G401 (cell line): ENCODE data around the gene DNAH17. TPM values are rescaled to one million over a fixed set of nuclear protein-coding genes. Genes with fewer than 3 reads are reported as not detected.

Experiments
- DNase-seq: peaks from one replicate; pipeline ENCODE4 v3.0.0-alpha.2; 2015; ENCODE audit warnings: low spot score
- in situ Hi-C: cut with HindIII; loops from 2 replicates; pipeline ENCODE4 v1.10.0; 2016; ENCODE audit warnings: low sequenced_read_pairs, mixed read lengths
- total RNA-seq: library from RNA; depleted of rRNA; stranded (reverse); fragments of >200 nt; shearing (Covaris generic); gene quantifications from 2 replicates; pipeline ENCODE4 v1.2.3, GENCODE V29; 2014

The DNAH17 gene
- total RNA-seq, 1 experiment from 2014 or later = not detected

DNA sequence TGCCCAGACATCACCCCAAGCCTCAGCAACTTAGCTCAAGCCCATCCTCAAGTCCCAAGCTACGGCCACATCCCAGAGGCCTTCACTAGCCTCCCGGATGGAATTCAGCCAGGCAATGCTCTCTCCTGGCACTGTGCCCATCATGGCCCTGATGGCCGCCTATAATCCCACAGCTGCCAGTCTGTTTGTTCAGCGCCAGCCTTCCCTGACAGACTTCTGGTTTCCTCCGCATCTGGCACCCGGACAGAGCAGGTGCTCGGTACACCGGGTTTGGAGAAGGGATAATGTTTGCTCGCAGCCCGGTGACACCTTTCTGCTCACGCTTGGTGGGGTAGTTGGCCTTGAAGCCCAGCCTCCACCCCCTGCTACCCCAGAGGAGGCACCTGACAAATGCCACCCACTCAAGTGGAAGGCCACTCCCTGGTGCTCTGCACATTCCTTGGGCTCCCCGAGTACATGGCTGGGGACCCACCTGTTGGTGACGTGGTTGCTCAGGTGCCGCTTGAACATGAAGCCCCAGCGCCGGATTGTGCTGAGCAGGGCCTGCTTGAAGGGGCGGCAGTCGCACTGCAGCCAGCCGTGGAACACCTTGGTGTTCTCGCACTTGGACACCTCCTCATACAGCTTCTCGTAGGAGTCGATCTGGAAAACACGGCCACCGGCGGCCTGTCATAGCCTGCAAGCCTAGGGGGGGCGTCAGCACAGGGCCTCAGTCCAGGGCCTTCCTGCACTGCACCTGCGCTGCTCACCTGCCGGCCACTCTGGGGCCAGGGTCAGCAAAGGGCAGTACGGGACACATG is 47.1 kb downstream of the DNAH17 start:
- DNase-seq = peak; percentile 8
- in situ Hi-C loops = no loop called here

DNA sequence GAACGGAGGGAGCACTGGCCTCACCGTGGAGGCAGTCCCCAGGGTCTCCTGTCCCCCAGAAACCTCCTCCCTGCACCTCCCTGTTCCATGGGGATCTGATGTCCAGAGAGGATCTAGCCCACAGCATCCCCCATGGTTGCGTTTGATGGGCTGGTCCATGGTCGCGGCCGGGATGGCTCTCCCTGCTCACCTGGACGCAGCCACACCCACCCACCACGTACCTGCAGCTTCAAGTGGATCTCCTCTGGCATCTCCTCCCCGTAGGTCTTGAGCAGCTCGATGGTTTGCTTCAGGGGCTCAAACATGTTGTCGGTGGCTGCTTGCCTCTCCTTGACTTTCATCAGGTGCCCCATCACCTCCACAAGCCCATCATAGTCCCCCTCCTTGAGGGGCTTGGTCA is 47.9 kb downstream of the DNAH17 start:
- in situ Hi-C loops = no loop called here

DNA sequence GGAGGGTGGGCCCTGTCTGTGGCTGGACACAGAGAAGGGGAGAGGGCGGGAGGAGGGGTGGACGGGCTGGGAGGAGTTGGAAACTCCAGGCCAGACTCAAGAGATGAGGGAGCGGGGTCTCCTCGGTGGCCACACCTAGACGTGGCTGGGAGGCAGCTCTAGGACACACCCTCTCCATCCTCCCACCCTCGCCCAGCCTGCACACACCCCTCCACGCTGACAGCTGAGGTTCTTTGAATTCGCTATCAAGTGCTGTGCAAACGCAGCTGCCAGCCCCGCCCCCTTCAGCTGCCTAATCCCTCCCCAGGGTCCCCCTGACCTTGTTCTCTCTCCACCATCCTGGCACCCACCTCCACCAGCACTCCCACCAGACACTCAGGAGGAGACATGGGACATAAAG is 48.7 kb downstream of the DNAH17 start:
- no peak for DNase-seq
- in situ Hi-C loops = no loop called here

More for the DNA sequence above, 47.9 kb downstream of the DNAH17 start:
- no peak for DNase-seq

DNA sequence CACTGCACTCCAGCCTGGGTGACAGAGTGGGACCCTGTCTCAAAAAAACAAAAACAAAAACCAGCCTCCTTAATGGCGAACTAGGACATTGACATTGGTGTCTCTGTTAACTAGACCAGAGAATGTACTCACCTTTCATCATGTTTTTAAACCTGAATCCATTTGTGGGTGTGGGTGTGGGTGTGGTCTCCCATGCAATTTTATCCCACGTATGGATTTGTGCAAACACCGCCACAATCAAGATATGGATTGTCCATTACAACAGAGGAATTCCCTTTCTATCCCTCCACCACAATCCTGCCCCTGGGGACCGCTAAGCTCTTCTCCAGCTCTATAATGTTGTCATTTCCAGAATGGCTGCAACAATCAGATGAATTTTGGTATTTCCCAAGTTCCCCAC is 49.9 kb downstream of the DNAH17 start:
- DNase-seq = no peak
- in situ Hi-C loops = no loop called here

DNA sequence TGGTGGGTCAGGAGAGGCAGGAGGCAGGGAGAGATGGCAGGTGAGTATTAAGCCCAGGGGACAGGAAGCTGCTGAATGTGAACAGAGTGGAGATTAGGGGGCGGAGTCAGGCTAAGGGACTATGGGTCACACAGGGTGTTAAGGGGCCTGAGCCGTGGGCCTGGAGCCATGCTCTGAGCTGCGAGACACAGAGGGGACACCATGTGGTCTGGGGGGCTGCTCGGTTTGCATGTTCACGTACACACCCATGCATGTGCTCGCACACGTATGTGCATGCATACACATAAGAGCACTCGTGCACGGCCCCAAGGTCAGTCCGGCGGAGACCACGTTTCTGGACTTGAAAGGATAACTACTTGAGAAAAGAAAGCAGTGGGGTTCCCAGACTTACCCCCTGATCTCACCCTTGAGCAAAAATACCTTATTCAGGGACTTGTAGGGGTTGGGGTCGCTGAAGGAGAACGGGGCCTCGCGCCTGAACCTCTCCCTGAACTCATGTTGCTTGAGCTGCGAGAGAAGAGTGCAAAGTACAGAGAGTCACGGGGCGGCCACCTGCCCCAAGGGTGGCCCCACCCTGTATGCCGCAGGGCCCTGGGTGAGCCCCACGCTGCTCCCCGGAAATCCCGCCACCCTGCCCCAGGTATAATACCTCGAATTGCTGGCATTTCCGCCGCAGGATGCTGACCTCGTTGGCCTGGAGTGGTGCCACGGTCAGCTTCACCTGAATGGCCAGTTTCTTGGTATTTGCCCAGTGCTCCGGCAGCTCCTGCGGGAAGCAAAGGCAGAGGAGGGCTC is 50.8 kb downstream of the DNAH17 start:
- in situ Hi-C loops = no loop called here
- no peak for DNase-seq

DNA sequence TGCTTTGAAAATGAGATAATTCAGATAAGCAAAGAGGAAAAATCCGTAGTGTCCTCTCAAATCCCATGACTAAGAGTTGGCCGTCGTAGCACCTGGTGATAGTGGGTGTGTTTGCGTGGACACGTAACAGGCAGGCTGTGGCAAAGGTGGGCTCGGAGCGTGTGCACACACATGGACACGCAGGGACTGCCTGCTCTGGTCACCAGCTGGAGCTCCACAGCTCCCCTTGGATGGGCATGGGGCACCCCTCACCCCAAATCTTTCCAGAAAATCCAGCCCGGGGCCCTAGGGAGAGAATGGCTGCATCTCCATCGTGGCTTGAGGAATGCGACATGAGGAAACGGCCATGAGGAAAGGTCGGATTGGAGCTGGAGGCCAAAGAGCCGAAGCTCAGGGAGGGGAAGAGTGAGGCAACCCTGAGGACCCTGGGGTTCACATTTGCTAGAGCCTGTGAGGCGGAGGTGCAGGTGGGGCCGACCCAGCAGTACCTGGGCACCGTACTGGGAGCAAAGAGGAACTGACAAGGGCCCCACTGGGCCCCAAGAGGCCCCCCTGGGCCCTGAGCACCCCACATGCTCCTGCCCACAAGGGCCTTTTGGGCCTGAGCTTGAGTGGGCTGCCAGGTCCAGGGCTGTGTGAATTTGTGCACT is 51.6 kb downstream of the DNAH17 start:
- no peak for DNase-seq
- in situ Hi-C loops = no loop called here

DNA sequence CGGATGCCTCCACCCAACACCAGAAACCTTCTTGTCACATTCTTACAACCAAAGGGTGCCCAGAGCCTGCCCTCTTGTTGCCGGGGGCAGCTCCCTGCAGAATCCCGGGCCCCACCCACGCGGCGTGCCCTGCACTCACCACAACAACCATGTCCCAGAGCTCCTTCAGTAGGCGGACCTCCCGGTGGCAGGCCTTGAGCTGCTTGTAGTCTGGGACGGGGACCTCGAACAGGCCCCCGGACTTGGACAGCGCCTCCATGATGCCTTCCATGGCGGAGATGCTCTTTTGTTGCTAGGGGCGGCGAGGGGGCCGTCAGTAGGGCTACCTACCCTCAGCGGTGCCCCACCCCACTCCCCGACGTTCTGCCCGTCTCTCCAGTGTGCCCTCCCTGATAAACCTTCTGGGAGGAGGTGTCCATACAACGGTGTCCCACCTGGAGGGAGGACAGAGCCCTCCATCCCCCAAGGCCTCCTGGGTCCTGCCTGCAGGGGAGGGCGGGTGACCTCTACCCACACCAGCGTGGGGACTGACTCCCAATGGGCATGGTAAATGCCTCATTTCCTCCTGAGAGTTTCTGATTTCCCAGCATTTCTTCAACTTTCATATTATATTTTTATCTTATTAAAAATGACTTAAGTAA is 52.2 kb downstream of the DNAH17 start:
- in situ Hi-C loops = no loop called here
- no peak for DNase-seq

DNA sequence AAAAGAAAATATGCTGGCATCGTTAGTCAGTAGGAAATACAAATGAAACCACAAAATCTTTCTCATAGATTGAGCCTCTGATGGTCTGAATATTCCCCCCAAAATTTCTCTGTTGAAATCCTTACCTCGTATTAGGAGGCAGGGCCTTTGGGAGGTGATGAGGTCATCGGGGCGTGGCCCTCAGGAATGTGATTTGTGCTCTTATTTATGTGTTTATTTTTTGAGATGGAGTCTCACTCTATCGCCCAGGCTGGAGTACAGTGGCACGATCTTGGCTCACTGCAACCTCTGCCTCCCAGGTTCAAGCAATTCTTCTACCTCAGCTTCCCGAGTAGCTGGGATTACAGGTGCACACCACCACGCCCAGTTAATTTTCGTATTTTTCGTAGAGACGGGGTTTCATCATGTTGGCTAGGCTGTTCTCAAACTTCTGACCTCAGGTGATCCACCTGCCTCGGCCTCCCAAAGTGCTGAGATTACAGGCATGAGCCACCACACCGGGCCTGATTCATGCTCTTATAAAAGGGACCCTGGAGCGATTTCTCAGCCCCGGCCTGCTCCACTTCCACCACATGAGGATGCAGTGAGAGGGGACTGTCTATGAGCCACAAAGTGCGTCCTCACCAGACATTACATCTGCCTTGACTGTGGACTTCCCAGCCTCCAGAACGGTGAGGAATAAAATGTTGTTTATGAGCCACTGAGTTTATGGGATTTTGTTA is 53.1 kb downstream of the DNAH17 start:
- in situ Hi-C loops = no loop called here
- no peak for DNase-seq

DNA sequence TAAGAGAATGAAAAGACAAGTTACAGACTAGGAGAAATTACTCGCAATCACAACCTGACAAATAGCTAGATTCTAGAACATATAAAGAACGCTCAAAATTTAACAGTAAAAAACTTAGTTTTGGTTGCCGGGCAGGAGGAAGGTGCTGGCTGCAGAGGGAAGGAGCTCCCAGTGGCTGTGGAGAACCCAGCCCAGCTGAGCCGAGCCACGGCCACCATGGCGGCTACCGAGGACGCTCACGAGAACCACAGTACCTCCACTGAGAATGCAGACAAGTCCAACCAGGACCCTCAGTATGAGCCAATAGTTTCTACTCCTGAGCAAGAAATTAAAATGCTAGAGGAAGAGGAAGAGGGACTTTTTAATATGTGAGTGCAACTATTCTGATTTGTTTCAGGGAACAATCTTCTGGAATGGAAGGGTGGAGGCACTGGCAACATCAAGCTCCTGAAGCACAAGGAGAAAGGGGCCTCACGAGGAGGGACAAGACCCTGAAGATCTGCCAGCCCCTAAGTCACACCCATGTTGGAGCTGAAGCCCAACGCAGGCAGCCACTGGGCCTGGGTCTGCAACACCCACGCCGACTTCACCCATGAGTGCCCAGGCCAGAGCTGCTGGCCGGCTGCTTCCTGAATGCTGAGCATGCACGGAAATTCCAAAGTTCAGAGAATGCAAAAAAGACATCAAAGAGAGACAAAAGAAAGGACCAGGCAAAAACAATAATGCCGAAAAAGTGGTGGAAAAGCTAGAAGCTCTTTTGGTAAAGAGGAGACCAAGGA is 55.0 kb downstream of the DNAH17 start:
- in situ Hi-C loops = no loop called here
- DNase-seq = no peak

DNA sequence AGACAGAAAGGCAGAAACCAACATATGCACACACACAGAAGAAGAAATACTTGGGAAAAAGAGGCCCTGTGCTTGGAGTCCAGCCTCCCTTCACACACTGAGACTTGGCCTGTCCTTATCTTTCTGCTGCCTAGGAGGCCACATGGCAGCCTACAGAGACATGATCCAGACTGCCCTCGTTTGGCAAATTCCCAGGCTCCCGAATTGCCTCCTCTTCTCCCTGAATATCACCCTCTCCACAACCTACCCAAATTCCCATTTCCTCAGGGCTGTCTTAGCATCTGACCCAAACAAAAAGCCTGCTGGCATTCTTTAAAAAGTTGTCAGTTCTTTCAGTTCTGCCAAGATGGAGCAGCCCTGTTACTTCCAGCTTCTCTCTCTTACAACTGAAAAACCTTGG is 59.8 kb downstream of the DNAH17 start:
- in situ Hi-C loops = no loop called here
- DNase-seq = no peak

DNA sequence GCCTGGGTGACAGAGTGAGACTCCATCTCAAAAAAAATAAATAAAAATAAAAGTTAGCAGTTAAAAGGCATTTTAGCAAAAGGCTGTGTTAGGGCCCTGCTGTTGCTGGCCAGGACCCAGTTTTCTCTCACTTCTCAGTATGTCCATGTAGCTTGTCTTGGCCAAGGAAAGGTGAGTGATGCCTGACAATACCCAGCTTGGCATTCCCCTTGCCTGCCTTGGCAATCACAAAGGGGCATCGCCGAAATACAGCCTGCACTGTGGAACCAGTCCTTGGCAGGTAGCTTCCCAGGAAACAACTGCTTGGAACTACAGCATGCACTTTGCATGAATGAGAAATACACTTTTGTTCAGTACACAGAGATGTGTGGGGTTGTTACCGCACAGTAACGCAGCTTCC is 61.7 kb downstream of the DNAH17 start:
- DNase-seq = no peak
- in situ Hi-C loops = no loop called here

DNA sequence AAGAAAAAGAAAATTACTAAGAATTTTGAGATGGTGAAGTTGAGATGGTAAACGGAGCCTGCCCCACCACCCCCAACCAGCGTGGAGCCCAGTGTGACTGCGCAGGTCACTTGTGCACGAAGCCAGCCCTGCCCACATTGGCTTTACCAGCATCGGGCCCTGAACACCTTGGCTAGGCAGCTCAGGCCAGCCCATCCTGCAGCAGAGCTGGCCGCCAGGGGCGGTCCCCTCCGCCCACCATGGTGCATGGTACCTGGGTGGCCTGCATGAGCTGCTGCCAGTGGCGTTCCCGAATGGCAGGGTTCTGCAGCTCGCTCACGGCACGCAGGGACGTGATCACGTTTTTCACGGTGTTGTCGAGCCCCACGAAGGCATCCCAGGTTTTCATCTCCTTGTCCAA is 62.7 kb downstream of the DNAH17 start:
- in situ Hi-C loops = no loop called here
- DNase-seq = no peak

DNA sequence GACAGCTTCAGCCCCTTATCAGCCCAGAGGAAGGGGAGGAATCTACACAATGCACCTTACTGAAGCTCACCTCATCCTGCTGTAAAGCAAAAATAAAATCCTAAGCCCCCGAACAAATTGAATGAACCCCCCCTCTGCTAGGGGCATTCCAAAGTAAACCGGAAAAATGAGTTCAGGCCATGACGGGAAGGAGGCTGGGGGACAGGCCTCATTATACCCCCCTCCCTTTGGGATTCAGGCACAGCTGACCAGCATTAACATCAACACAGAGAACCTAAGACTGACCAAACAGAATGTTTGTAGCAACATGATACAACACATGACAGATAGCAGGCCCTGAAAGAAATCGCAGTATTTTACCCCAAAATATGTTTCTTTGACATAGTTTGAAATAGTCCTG is 64.2 kb downstream of the DNAH17 start:
- DNase-seq = no peak
- in situ Hi-C loops = no loop called here

DNA sequence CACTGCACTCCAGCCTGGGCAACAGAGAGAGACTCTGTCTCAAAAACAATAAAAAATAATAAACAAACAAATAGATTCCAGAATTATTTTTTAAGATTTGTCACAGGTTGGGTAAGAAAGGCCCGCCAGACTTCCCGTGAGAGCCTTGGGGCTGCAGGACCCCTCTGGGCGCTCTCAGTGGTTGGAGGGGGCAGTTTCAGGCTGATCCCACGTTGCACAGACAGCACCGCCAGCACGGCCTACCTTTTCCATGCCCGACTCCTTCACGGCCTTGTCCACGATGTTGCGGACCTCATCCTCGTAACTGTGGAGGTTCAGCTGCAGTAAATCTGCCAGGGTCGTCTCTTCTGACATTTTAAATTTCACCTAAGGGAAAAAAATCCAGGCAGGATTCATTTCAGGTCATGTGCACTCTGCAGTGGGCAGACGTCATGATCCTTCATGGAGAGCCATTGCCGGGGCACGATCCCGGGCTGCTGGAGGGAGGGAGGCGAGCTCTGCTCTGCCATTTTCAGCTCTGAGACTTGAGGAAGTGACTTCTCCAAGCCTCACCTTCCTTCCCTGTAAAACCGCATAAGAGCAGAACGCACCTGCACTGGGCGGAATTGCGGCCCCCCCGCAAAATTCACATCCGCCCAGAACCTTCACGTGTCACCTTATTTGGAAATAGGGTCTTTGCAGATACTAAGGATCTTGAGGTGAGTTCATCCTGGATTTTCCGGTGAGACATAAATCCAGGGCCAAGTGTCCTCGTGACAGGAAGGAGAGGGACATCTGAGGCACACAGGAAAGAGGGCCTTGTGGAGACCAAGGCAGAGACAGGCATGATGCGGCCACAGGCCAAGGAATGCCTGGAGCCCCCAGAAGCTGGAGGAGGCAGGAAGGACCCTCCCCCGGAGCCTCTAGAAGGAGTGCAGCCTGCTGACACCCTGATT is 66.8 kb downstream of the DNAH17 start:
- DNase-seq = no peak
- in situ Hi-C loops = no loop called here

DNA sequence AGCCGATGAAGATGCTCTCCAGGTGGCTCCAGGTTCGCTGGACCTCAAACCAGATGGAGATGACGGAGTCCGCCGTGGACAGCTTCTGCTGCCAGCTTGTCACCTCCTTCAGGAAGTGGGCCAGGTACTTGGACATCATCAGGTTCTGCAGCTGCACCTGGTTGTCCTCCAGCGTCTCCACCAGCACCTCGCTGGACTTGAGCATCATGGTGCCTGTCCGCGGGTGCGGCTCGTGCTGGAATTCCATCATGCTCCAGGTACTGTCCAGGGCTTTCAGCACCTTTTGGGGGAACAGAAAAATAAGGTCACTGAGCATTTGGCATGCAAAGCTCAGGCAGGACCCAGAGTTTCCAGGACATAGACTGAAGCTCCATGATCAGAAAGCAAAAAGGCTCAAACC is 69.7 kb downstream of the DNAH17 start:
- in situ Hi-C loops = no loop called here
- no peak for DNase-seq

DNA sequence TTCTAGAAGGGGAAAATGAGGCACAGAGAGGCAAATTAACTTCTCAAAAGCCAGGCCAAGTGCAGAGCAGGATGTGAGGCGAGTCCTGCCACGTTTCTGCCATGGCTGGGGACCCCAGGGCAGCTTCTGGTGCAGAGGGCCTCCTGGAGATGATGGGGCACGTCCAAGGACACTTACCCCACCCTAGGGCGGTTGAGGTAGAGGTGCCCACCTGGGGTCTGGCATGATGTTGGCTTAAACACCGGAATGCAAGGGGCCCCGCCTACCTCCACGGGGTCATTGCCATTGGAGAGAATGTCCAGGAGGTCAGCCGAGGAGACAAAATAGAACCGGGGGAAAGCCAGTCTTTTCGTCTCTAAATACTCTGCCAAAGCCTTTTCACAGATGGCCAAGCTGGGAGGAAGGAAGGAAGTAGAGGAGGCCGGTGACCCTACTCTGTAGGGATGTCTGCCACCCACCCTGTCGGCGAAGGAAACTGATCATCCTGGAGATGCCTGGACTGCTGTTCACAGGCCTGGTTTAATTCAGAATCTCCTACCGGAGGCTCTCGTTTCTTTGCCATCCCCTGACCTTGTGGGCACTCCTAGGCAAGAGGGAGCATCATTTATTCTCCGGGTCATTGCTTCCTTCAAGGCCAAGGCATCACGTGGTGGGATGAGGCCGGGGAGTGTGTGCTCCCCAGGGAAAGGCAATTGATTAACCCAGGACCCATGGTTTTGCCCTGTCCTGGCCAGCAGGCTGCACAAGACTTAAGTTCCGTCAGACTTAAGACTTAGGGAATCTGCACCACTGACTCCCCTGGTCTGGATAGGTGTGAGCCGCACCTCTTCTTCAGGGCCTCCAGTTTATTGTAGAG is 70.5 kb downstream of the DNAH17 start:
- DNase-seq = no peak
- in situ Hi-C loops = no loop called here
